ENCODE measurements around the gene CAMK1D.
"Not testable (repeated sequence)": the region's sequence is repeated elsewhere in the genome, so short reads cannot be mapped to it uniquely, and the experiment has no call there.

Gene CAMK1D

DNA sequence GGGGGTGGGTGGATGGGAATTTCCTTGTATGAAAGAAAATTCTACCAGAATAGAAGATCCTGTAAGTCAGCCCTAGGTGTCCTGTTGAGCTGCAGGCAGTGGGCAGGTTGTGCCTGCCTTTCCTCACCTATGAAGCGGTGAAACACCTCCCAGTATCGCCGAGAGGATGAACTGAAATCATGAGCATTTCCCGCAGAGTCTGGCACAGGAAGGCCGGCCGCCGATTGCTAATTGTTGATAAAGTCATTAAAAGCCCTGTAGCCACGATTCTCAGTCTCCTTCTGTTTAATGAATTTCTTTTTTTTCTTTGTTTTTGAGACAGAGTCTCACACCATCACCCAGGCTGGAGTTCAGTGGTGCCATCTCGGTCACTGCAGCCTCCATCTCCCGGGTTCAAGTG, 142.1 kb downstream of the CAMK1D start:
- FAIRE-seq, result no peak

DNA sequence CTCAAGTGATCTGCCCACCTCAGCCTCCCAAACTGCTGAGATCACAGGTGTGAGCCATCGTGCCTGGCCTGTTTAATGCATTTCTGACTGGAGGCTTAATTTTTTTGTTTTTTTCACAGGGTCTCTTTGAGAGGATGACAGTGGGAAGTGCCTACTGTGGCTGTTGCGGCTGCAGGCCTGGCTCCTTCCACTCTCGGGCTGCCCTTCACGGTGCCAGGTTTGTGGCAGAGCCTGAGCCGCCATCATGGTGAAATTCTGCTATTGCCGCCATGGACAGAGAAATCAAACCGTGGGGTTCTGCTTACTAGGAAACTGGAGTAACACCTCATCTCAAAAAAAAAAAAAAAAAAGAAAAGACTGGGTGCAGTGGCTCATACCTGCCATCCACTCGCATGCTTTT, 142.7 kb downstream of the CAMK1D start:
- FAIRE-seq, result no peak
- no peak for DNase-seq (ENCODE audit: low spot score)

More for the DNA sequence above, 142.1 kb downstream of the CAMK1D start:
- no peak for DNase-seq (ENCODE audit: low spot score)

DNA sequence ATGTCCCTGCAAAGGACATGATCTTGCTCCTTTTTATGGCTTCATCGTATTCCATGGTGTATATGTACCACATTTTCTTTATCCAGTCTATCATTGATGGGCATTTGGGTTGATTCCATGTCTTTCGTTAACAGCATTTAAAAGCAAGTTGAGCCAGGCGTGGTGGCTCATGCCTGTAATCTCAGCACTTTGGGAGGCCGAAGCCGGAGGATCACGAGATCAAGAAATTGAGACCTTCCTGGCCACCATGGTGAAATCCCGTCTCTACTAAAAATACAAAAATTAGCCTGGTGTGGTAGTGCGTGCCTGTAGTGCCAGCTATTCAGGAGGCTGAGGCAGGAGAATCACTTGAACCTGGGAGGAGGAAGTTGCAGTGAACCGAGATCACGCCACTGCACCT, 147.7 kb downstream of the CAMK1D start:
- not testable (repeated sequence) for DNase-seq (ENCODE audit: low spot score); FAIRE-seq

DNA sequence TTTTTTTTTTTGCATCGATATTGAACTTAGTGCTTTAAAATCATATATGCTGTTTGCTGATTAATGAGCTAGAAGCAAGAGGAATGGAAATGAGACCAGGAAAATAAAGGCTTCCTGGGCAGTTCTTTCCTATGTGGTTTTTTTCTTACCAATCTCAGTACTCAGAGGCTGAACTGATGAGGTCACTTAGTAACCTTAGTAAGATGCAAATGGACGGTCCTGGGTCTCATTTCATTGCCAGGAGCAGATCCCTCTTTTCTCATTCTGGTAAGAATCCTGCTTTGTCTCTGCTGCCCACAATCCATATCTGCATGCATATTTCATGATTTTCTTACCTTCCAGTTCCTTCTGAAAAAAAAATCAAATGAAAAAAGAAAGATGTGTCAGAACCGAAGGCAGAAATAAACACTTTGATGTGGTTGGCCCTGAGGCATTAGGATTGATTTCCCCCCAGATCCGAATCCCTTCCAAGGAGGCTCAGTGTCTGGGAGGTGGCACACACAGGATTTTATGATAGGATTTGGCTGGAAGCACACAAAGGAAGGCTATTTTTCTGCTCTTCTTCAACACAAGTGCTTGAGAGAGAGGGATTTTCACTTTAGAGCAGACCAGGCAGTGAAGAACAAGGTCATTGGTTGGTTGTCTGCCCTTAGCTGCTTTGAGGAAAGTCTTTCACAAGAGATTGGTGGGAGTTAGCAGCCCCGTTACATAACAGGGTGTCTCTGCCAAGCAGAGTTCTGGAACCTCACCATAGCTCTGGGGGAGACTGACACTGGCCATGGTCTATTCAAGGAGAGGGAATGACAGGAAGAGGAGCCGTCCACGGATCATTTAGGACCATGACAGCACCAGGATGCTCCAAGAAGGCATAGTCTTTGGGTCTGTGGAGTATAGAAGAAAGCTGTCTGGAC, 150.0 kb downstream of the CAMK1D start:
- DNase-seq (ENCODE audit: low spot score) (no peak), FAIRE-seq (no peak)

DNA sequence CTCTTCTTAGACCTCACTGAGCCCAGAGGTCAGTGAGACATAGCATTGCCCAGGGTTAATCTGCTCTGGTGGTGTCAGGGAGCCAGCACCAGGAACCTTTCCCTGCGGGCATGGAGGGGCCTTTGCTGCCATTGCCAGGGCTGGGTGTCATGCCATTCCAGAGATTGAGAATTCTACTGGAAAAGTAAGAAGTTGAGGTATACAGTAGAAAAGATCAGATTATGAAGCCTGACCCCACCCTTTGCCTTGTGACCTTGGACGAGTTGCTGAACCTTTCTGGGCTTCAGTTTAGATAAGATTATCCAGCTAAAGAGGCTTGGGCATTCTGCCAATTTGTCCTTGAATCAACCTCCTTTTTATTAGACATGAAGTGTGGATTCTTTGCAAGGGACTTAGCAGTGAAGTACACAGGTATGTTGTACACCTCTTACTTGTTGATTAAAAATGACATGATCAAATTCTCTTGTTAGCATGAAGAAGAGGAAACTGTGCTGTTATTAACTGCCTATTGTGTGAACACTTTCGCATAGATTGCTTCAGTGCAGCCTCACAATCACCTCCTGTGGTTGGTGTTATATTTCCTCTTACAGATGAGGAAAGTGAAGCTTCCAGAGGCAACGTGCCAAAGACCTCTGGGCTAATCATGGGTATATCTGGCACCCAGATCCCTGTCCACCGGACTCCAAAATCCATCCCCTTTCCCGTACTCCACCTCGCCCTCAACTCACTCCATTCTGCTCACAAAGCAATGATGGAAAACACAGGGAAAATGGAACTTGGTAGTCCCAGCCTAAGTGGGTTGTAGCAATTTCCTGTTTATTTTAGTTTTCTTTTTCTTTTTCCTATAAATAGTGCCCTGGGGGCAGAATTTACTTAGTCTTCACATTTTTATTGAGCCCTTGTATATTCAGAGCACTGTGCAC, 151.3 kb downstream of the CAMK1D start:
- FAIRE-seq (no peak), DNase-seq (ENCODE audit: low spot score) (no peak)

DNA sequence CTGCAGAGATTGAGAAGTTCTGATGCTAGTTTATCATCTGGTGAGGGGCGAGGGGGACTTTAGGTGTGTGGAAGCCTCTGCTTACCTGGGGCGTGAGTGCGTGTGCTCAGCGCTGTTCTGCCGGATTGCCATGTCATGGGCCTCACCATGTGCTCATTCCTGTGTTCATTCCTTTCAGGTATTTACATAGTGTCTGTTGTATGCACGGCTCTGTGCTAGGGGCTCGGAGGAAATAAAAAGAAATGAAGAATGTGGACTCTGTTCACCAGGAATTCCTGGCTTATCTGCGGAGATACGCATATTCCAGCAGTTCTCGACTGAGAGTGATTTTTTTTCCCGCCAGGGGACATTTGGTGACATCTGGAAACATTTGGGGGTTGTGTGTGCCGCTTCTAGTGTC, 152.0 kb downstream of the CAMK1D start:
- DNase-seq (ENCODE audit: low spot score) (no peak), FAIRE-seq (no peak)

DNA sequence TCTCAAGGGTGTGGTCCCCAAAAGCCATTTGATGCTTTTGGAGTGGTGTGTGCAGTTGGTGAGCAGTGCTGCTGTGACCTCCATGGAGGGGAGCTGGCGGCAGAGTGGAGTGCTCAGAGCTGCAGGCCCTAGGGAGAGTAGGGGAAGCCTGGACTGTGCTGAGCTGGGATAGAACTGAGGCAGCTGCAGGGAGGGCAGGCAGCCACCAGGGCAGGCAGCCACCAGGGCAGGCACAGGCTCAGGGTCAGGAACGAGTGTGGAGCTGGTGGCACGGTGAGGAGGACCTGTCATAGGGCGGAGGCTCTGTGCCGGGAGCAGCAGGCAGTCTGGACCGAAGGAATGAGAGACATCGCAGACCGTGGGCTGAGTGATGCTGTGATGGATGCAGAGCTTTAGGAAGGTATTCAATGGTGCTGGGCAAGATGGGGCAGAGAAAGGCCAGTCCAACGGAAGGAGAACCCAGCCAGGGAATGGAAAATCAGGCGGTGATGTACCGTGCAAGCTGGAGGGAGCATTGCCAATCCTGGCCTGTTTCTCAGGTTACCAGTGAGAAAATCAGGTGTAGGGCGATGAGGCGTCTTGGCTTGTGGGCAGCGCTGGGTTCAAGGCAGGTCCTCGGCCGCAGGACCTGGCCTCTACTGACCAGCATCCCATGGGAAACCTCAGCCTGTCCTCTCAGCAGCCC, 152.6 kb downstream of the CAMK1D start:
- DNase-seq (ENCODE audit: low spot score) (no peak), FAIRE-seq (no peak)

DNA sequence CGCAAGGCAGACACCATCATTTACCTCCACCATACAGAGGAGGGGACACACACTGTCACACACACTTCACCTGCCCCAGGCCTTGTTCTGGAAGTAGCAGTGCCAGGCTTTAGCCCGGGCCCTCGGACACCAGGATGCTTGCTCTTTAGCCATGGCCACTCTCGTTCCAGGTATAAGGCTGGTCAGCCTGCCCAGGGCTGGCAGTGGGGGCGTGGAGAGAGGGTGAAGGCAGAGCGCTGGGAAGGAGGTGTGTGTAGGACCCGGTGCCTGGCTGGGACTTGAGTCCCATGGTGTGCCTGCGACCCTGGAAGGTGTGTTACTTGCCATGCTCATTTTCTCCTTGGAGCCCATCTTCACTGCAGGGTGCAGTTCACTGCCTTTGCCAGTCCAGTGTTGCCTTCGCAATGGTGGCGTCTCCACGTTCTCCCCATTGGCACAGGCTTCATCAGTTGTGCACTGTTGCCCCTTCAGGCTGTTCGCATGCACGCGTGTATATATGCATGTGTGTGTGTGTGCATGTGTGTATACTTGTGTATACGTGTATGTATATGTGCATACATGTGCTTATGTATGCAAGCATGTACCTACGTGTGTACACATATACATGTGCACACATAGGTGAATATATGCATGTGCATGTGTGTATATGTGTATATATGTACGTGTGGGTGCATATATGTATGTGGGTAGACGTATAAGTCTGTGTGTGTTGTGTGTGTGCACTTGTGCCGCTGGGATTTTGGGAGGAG, 153.4 kb downstream of the CAMK1D start:
- FAIRE-seq (no peak), DNase-seq (ENCODE audit: low spot score) (no peak)

DNA sequence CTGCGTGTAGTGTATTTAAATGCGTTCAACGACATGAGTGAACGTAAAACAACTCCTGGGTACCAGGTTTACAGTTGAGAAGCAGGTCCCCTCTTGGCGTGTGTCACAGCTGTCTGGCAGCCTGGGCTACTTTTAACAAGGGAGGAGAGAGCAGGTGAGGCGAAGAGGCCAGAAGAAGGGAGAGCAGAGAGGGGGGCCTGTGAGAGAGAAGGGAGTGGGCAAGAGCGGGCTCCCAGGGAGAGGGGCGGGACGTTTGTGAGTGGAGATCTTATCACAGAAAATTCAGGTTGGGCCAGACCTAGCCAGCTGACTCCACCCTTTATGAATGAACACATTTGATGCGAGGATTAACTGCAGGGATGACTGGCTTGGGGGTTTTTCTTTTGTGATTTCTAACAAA, 154.0 kb downstream of the CAMK1D start:
- DNase-seq (ENCODE audit: low spot score) (no peak), FAIRE-seq (no peak)

DNA sequence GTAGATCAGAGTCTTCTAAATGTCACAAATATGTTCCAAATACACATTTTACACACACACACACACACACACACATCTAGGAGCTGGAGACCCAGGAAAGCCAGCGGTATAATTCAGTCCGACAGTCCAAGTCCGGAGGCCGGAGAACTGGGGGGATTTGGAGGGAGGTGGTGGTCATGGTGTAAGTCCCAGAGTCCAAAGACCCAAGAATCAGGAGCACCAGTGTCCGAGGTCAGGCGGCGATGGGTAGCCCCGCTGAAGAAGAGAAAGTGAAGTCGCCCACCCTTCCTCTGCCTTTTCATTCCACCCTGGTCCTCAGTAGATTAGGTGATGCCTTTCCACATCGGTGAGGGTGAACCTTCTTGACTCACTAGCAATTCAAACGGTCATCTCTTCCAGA, 154.8 kb downstream of the CAMK1D start:
- DNase-seq (ENCODE audit: low spot score), result no peak

DNA sequence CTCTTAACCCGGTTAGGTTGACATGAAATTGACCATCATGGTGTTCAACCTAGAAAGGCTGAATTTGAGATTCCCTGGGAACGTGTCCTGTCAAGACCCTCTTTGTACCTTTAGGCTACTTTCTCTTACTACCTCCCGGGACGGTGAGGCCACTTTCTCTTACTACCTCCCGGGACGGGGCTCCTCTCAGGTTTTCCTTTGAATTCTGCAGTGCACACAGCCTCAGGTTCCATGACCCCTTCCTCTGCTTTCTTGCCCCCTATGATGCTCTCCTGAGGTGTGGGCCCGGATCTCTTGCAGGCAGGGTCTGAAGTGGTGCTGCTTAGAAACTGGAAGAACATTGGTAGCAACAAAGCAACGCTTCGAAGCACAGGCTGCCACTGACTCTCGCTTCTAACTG, 155.3 kb downstream of the CAMK1D start:
- FAIRE-seq, result no peak
- no peak for DNase-seq (ENCODE audit: low spot score)

More for the DNA sequence above, 154.8 kb downstream of the CAMK1D start:
- FAIRE-seq, result no peak

DNA sequence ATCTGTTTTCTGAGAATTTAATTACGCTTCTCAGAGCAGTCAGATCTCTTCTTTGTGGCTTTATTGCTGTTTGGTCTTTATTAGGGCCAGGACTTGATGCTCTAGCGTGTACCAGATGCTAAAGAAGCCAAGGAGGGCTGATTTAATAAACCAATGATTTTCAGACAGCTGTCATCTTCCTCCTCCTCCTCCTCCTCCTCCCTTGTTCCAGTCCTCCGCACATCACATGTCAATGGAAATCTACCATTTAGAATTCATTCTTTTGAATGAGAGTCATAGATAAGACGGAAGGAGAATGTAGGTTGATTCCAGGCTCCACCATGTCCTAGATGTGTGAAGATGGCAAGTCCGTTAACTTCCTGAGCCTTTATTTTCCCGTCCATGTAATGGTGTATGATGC, 156.3 kb downstream of the CAMK1D start:
- FAIRE-seq, result no peak
- no peak for DNase-seq (ENCODE audit: low spot score)

DNA sequence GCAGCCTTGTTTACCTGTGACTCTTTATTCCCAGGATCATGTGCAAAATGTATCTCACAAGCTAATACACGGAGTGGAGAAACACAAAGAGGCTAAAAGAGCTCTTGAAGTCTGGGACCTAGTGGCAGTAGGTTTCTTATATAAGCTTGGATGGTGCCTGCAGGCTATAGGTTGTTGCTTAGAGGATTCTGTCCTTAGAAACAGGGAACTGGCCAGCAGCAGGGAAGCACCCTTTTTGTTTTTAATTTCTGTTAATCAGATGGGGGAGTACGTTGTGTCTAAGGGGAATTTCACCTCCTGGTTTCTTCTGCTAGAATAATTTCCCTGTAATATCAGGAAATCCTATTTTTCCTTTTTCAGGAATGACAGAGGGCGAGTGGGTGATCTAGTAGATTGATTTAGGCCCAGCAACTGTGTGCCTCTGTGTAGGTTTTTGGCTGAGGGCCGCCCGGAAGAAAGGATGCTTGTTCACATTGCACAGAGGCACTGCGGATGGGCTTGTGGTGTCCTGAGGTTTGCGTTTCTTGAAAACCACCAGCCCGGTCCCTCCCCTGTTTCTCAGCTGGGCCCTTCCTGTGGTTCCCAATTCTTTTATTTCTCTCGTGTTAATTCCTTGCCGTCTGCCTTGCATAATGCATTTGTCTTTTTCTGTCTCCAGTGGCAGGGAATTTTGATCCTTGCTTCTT, 158.0 kb downstream of the CAMK1D start:
- FAIRE-seq (no peak), DNase-seq (ENCODE audit: low spot score) (no peak)

DNA sequence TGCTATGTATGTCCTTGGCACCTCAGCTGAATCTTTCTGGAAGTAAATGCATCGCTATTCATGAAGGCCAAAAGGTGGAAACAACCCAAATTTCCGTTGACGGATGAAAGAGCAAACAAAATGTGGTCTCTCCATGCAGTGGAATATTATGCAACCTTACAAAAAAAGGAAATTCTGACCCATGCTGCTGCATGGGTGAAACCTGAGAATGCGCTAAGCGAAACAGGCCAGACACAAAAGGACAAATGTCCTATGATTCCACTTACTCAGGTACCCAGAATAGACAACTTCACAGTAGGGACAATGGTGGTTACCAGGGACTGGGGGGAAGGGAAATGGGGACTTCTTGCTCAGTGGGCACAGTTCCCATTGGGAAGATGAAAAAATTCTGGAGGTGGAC, 158.8 kb downstream of the CAMK1D start:
- FAIRE-seq, result no peak
- DNase-seq (ENCODE audit: low spot score), result no peak

DNA sequence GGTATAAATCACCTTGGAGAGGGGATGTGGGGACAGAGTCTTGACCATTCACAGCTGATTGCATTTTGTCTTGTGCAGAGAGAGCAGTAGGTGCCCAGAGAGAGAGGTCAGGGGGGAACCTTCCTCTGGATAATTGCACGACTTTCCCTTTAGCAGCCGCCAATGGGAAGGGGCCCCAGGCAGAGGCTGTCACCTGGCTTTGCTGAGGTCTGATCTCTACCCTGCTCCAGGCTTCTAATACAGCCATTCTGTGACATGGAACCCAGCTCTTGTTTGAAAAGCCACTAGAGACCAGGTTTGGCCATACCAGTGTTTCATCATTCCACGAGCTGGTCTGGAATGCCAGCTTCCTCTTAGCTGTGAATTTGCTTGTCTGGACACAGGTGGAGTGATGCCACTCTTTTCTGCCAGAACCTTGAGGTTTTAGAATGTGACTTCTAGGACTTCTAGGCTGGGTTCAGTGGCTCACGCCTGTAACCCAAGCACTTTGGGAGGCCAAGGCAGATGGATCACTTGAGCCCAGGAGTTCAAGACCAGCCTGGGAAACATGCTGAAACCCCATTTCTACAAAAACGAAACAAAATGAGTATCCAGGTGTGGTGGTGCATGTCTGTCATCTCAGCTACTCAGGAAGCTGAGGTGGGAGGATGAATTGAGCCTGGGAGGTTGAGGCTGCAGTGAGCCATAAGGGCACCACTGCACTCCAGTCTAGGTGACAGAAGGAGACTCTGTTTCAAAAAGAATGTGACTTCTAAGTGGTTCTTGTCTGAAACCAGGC, 159.9 kb downstream of the CAMK1D start:
- DNase-seq (ENCODE audit: low spot score) (no peak), FAIRE-seq (no peak)

DNA sequence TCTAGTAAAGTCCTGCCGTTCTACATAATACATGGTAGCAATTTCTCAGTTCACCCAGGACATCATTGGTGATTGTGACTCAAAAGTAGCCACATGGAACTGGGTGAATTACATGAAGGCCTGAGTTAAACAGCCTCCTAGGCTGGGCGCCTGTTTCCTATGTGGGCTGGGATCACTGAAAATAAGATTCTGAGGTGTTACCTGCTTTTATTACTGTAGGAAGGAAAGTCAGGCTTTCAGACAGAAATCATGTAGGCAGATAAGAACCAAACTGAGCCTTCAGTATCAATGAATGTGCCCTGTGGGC, 160.4 kb downstream of the CAMK1D start:
- no peak for DNase-seq (ENCODE audit: low spot score)
- FAIRE-seq, result no peak

DNA sequence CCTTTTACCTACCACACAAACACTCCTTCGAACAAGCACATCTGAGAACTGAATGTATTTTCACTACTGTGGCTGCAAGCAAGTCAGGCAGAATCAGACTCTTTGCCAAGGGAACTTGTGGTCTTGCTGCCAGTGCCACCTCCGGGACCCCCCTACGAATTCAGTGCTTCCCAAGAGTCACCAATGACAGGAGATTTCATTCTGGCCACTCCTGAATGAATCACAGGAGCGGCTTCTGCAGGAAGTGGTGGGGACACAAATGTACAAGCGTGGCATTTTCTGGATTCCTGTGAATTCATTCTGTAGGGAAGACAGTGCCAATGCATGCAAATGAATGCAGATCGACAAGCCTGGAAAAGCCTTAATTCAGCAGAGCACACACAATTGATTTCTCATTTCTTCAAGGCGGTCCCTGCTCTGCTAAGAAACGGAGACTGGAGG, 161.2 kb downstream of the CAMK1D start:
- FAIRE-seq (peak; percentile 58), DNase-seq (ENCODE audit: low spot score) (peak; percentile 64)

DNA sequence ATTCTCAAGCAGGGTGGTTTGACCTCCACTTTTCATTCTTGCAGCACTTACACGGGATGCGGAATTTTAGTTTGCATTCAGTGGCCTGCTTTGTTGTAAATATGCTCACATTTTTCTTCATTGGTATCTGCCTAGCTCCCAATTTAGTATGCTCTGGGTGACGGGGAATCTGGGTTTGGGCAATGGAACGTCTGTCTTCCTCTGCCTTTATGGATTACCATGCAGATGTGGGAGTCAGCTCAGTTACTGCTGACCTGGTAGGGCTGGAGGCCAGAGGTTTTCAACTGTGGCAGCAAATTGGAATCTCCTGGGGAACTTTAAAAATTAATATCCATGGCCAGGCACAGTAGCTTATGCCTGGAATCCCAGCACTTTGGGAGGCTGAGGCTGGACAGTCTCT, 161.6 kb downstream of the CAMK1D start:
- DNase-seq (ENCODE audit: low spot score) (no peak), FAIRE-seq (no peak)

DNA sequence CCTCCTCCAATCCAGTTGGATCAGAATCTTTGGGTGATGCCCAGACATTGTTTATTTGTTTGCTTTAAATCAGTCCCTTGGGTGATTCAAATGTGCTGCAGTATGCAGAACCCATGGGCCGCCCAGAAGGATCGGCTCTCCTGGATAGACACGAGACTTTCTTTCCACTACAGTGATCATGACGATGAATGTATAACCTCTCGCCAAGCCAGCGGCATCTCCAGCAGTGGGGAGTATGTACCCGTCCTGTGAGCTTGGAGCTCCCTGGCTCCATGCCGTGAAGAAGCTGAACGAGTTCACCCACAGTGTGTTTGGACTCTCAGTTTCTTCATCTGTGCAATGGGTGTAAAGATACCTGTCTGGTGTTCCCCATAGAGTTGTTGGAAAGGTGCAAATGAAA, 162.3 kb downstream of the CAMK1D start:
- FAIRE-seq, result no peak

More for the DNA sequence above, 162.3 kb downstream of the CAMK1D start:
- no peak for DNase-seq (ENCODE audit: low spot score)
